Activated CD8-positive, alpha-beta T cell treated with anti-CD3 and anti-CD28 coated beads for 36 hours (primary cell): ENCODE data around the gene SEC63. TPM values are rescaled to one million over a fixed set of nuclear protein-coding genes. Genes with fewer than 3 reads are reported as not detected.

Experiments used
- ATAC-seq: fragments of 200-7000 bp; cut with Tn5 transposase; one replicate; pipeline ENCODE4 v1.10.0; 2021; ENCODE audit warnings: mild to moderate bottlenecking, moderate library complexity
- CTCF ChIA-PET: fragments of 350-600 bp; sonication (Branson Sonifier 250); formaldehyde crosslinking; loops from one replicate; lab custom pipeline; 2021; ENCODE audit warnings: antibody characterized with exemption; lab: Charles Lee
- POLR2A ChIA-PET: fragments of 350-600 bp; sonication (Branson Sonifier 250); formaldehyde crosslinking; loops from one replicate; lab custom pipeline; 2021; ENCODE audit warnings: antibody characterized with exemption; lab: Charles Lee
- DNase-seq: peaks from one replicate; pipeline ENCODE4 v3.0.0-alpha.2; 2020
- H3K27ac Mint-ChIP-seq: one replicate; pipeline ENCODE4 v1.8.0; 2021; ENCODE audit warnings: mild to moderate bottlenecking, mixed read lengths
- H3K27me3 Mint-ChIP-seq: one replicate; pipeline ENCODE4 v1.8.0; 2021; ENCODE audit warnings: mixed read lengths
- H3K36me3 Mint-ChIP-seq: one replicate; pipeline ENCODE4 v1.8.0; 2021; ENCODE audit warnings: low read depth, mixed read lengths
- H3K4me1 Mint-ChIP-seq: one replicate; pipeline ENCODE4 v1.8.0; 2021; ENCODE audit warnings: low read depth, mixed read lengths
- H3K4me3 Mint-ChIP-seq: one replicate; pipeline ENCODE4 v1.8.0; 2021; ENCODE audit warnings: mild to moderate bottlenecking, moderate library complexity, mixed read lengths
- H3K9me3 Mint-ChIP-seq: one replicate; pipeline ENCODE4 v1.8.0; 2021; ENCODE audit warnings: mixed read lengths
- CTCF ChIP-seq: fragments of 200-600 bp; IDR thresholded peaks from one replicate; pipeline ENCODE4 v1.8.0; 2022; ENCODE audit warnings: antibody characterized with exemption, mild to moderate bottlenecking
- intact Hi-C: fragments of 100-400 bp; cut with micrococcal nuclease; formaldehyde crosslinking; loops from one replicate; pipeline ENCODE4 v1.10.0; 2022
- total RNA-seq, 2 experiments: library from RNA; stranded (reverse); gene quantifications; one replicate each; pipeline ENCODE4 v1.2.3, GENCODE V29; 2021

Gene SEC63
- 10 to 100 TPM; 89.9 to 90.7 TPM for total RNA-seq

- Mint-ChIP-seq H3K9me3 (no peaks in the 10 kb centered on the region), H3K4me3 (peak within 1 kb of the TSS; percentile 97), H3K27me3 (no peaks in the 10 kb centered on the region), H3K27ac (peak within 1 kb of the TSS; percentile 97), H3K36me3 (peaks cover 27% of the 10 kb centered on the region), H3K4me1 (peaks cover 22% of the 10 kb centered on the region)
- DNase-seq (peak; percentile 97), ATAC-seq (peak; percentile 99)
- CTCF ChIA-PET = no interaction called here
- no peak for TF ChIP-seq CTCF
- intact Hi-C loops = no loop called here
- POLR2A ChIA-PET = interaction anchor here (0.6 to 1.9 kb wide), 3 partner anchors 10 to 337 kb away, joined by 3 to 5 read pairs (median 3); partner anchors contain the start of gene AFG1L
Observed at GRCh38 chr6:107957909-107958688, at the start of gene SEC63. Gene SEC63 (minus strand): TSS chr6:107958208. CDS start chr6:107958009, 199 bp downstream.

- ATAC-seq (no peak), DNase-seq (no peak)
- H3K4me1 Mint-ChIP-seq = no peaks in the 10 kb centered on the region
- no peak overlapping the region for H3K4me3 Mint-ChIP-seq
- H3K9me3 Mint-ChIP-seq = peaks cover 12% of the 10 kb centered on the region
- H3K27ac Mint-ChIP-seq = no peak overlapping the region
- POLR2A ChIA-PET = no interaction called here
- H3K36me3 Mint-ChIP-seq = peaks cover 11% of the 10 kb centered on the region
- CTCF ChIA-PET = no interaction called here
- intact Hi-C loops = no loop called here
- TF ChIP-seq CTCF = no peak
- no peaks in the 10 kb centered on the region for H3K27me3 Mint-ChIP-seq
Observed at GRCh38 chr6:108005961-108006360, 48.0 kb upstream of the SEC63 start.

GRCh38 chr6:108004861-108005260 lies 46.9 kb upstream of the SEC63 start:
- H3K36me3 Mint-ChIP-seq = peaks cover 10% of the 10 kb centered on the region
- ChIA-PET POLR2A (no interaction called here), CTCF (no interaction called here)
- DNase-seq (no peak), ATAC-seq (no peak)
- H3K4me3 Mint-ChIP-seq = no peak overlapping the region
- peaks cover 12% of the 10 kb centered on the region for H3K9me3 Mint-ChIP-seq
- intact Hi-C loops = no loop called here
- no peaks in the 10 kb centered on the region for H3K27me3 Mint-ChIP-seq
- H3K4me1 Mint-ChIP-seq = no peaks in the 10 kb centered on the region
- no peak for TF ChIP-seq CTCF
- H3K27ac Mint-ChIP-seq = no peak overlapping the region

GRCh38 chr6:108002365-108003221 lies 44.6 kb upstream of the SEC63 start:
- ATAC-seq = no peak
- no peak overlapping the region for H3K4me3 Mint-ChIP-seq
- ChIA-PET CTCF (interaction anchor here (0.9 kb wide), 1 partner anchor 22 kb away, joined by 5 read pairs; no protein-coding TSS in a partner anchor), POLR2A (no interaction called here)
- no peak for DNase-seq
- no peaks in the 10 kb centered on the region for H3K27me3 Mint-ChIP-seq
- H3K27ac Mint-ChIP-seq = no peak overlapping the region
- no peaks in the 10 kb centered on the region for H3K9me3 Mint-ChIP-seq
- no peak for TF ChIP-seq CTCF
- intact Hi-C loops = no loop called here
- H3K36me3 Mint-ChIP-seq = no peaks in the 10 kb centered on the region
- H3K4me1 Mint-ChIP-seq = no peaks in the 10 kb centered on the region
